GM23338 (cell line): ENCODE measurements around the gene DNAJA2. TPM values are rescaled to one million over a fixed set of nuclear protein-coding genes. Genes with fewer than 3 reads are reported as not detected.

Experiments
- ATAC-seq: fragments of 200-7000 bp; cut with Tn5 transposase; 3 replicates; pipeline ENCODE4 v1.9.1; 2020
- DNase-seq: peaks from one replicate; pipeline ENCODE4 v3.0.0-alpha.2; 2015; ENCODE audit warnings: low spot score
- H2AFZ ChIP-seq: fragments of 200-600 bp; sonication (generic); 2 replicates; pipeline ENCODE4 v1.8.0; 2016; ENCODE audit warnings: antibody characterized with exemption, mild to moderate bottlenecking, moderate library complexity
- H3F3A ChIP-seq: fragments of 200-600 bp; sonication (generic); replicated peaks from 2 replicates; pipeline ENCODE4 v1.8.0; 2017; ENCODE audit warnings: antibody characterized with exemption, mixed run types, low read depth
- H3K27ac ChIP-seq: fragments of 200-600 bp; sonication (generic); 2 replicates; pipeline ENCODE4 v1.6.1; 2016; ENCODE audit warnings: low read depth
- H3K27me3 ChIP-seq: fragments of 200-600 bp; sonication (generic); 2 replicates; pipeline ENCODE4 v1.8.0; 2016; ENCODE audit warnings: mild to moderate bottlenecking, mixed run types, moderate library complexity; ENCODE audit not compliant: insufficient read depth
- H3K36me3 ChIP-seq: fragments of 200-600 bp; sonication (generic); 2 replicates; pipeline ENCODE4 v1.8.0; 2016; ENCODE audit warnings: mild to moderate bottlenecking; ENCODE audit not compliant: insufficient read depth
- H3K4me1 ChIP-seq: fragments of 200-600 bp; sonication (generic); 2 replicates; pipeline ENCODE4 v1.8.0; 2016; ENCODE audit warnings: mild to moderate bottlenecking, moderate library complexity; ENCODE audit not compliant: insufficient read depth
- H3K4me2 ChIP-seq: fragments of 200-600 bp; sonication (generic); 2 replicates; pipeline ENCODE4 v1.7.1; 2017; ENCODE audit warnings: mixed run types
- H3K4me3 ChIP-seq: fragments of 200-600 bp; sonication (generic); 2 replicates; pipeline ENCODE4 v1.6.1; 2016; ENCODE audit warnings: mixed run types
- H3K79me2 ChIP-seq: fragments of 200-600 bp; sonication (generic); replicated peaks from 2 replicates; pipeline ENCODE4 v1.8.0; 2017; ENCODE audit warnings: mild to moderate bottlenecking; ENCODE audit not compliant: insufficient read depth
- H3K9me2 ChIP-seq: fragments of 200-600 bp; sonication (generic); 2 replicates; pipeline ENCODE4 v1.8.0; 2017; ENCODE audit not compliant: insufficient read depth
- H4K20me1 ChIP-seq: fragments of 200-600 bp; sonication (generic); replicated peaks from 2 replicates; pipeline ENCODE4 v1.8.0; 2017; ENCODE audit warnings: mild to moderate bottlenecking; ENCODE audit not compliant: insufficient read depth
- H3K27ac Mint-ChIP-seq: 2 replicates; pipeline ENCODE4 v1.8.0; 2020; ENCODE audit warnings: inconsistent platforms, mild to moderate bottlenecking, moderate library complexity, mixed read lengths
- H3K27me3 Mint-ChIP-seq: 3 replicates; pipeline ENCODE4 v1.8.0; 2022; ENCODE audit warnings: low read depth, mild to moderate bottlenecking, moderate library complexity, mixed read lengths, inconsistent platforms; ENCODE audit not compliant: insufficient read depth, poor library complexity
- H3K36me3 Mint-ChIP-seq: 3 replicates; pipeline ENCODE4 v1.8.0; 2021; ENCODE audit warnings: low read depth, mild to moderate bottlenecking, inconsistent platforms, moderate library complexity, mixed read lengths
- H3K4me1 Mint-ChIP-seq: 3 replicates; pipeline ENCODE4 v1.8.0; 2020; ENCODE audit warnings: mild to moderate bottlenecking, inconsistent platforms, mixed read lengths
- H3K4me3 Mint-ChIP-seq: 3 replicates; pipeline ENCODE4 v1.8.0; 2021; ENCODE audit warnings: moderate library complexity, mild to moderate bottlenecking, inconsistent platforms, mixed read lengths
- H3K9me3 Mint-ChIP-seq: 3 replicates; pipeline ENCODE4 v1.8.0; 2020; ENCODE audit warnings: moderate library complexity, mild to moderate bottlenecking, inconsistent platforms, mixed read lengths
- CREB1 ChIP-seq: fragments of 250-450 bp; sonication (Bioruptor Pico); IDR thresholded peaks from 2 replicates; pipeline ENCODE4 v1.5.0; 2020; ENCODE audit warnings: low read depth, mild to moderate bottlenecking, moderate library complexity
- CTCF ChIP-seq, 2 experiments: fragments of 200-600 bp in 1 of 2; sonication (generic) in 1 of 2; conservative IDR thresholded peaks; 2 replicates each; pipeline versions ENCODE4 v1.5.1 to v1.6.1; 2016 to 2017; ENCODE audit warnings: antibody characterized with exemption in 2 of 2, low read depth in 2 of 2, mild to moderate bottlenecking in 2 of 2, moderate library complexity in 1 of 2
- EZH2 ChIP-seq: fragments of 200-600 bp; sonication (generic); IDR thresholded peaks from one replicate; pipeline ENCODE4 v1.8.0; 2017; ENCODE audit warnings: antibody characterized with exemption, mild to moderate bottlenecking, low read depth; ENCODE audit not compliant: unreplicated experiment
- EZH2phosphoT487 ChIP-seq: fragments of 200-600 bp; sonication (generic); IDR thresholded peaks from one replicate; pipeline ENCODE4 v1.8.1; 2018; ENCODE audit warnings: antibody characterized with exemption; ENCODE audit not compliant: unreplicated experiment
- STAT1 ChIP-seq: IDR thresholded peaks from one replicate; pipeline ENCODE4 v1.6.1; 2016; ENCODE audit warnings: antibody characterized with exemption; ENCODE audit not compliant: unreplicated experiment
- ZNF331 ChIP-seq: fragments of 250-450 bp; sonication (Bioruptor Pico); IDR thresholded peaks from 2 replicates; pipeline ENCODE4 v1.5.0; 2020; ENCODE audit warnings: low read depth, mild to moderate bottlenecking, moderate library complexity
- polyA plus RNA-seq: library from polyadenylated mRNA; unstranded; fragments of >200 nt; fragmentation: Nextera tagmentation; extraction: Ambion mirVana; gene quantifications from 2 replicates; pipeline ENCODE4 v1.2.1, GENCODE V29; 2016
- total RNA-seq: library from RNA; depleted of rRNA; stranded (reverse); fragments of >200 nt; shearing (Covaris generic); gene quantifications from 2 replicates; pipeline ENCODE4 v1.2.3, GENCODE V29; 2014
- TF ChIP-seq, protein P1 (sequence below): IDR thresholded peaks from one replicate; pipeline ENCODE4 v1.6.1; 2018; ENCODE audit warnings: antibody characterized with exemption; ENCODE audit not compliant: unreplicated experiment

Gene DNAJA2
- total and polyA plus RNA-seq, 2 experiments from 2014 or later = 94.5 to 101 TPM

DNA sequence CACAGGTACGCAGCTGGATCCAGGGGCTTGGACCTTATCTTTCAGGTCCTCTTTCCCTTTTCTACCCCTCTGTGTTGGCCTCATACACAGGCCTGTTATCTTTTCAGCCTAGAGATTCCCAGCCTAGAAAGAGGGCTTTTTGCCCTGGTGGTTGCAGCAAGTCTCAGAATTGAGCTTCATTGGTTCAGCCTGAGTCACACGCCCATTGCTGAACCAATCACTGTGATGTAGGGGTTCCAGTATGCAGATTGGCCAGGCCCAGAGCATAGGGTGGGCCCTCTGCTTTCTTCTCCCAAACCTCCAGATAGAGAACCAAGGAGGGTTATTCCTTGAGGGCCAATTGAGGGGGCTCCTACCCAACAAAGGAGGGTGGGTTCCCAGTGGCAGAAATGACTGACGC, 56.5 kb downstream of the DNAJA2 start (continued):
- TF ChIP-seq CTCF (conservative IDR thresholded peaks at IDR 0.05; ENCODE audit: low read depth in 2 of 2) (no peak), STAT1 (no peak)
- TF ChIP-seq, protein P1, sequence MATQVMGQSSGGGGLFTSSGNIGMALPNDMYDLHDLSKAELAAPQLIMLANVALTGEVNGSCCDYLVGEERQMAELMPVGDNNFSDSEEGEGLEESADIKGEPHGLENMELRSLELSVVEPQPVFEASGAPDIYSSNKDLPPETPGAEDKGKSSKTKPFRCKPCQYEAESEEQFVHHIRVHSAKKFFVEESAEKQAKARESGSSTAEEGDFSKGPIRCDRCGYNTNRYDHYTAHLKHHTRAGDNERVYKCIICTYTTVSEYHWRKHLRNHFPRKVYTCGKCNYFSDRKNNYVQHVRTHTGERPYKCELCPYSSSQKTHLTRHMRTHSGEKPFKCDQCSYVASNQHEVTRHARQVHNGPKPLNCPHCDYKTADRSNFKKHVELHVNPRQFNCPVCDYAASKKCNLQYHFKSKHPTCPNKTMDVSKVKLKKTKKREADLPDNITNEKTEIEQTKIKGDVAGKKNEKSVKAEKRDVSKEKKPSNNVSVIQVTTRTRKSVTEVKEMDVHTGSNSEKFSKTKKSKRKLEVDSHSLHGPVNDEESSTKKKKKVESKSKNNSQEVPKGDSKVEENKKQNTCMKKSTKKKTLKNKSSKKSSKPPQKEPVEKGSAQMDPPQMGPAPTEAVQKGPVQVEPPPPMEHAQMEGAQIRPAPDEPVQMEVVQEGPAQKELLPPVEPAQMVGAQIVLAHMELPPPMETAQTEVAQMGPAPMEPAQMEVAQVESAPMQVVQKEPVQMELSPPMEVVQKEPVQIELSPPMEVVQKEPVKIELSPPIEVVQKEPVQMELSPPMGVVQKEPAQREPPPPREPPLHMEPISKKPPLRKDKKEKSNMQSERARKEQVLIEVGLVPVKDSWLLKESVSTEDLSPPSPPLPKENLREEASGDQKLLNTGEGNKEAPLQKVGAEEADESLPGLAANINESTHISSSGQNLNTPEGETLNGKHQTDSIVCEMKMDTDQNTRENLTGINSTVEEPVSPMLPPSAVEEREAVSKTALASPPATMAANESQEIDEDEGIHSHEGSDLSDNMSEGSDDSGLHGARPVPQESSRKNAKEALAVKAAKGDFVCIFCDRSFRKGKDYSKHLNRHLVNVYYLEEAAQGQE = no peak

GRCh38 chr16:46915483-46916025, 57.9 kb downstream of the DNAJA2 start:
- no peaks in the 10 kb centered on the region; the same call in 2 of the 3 replicates for H3K9me3 Mint-ChIP-seq
- H3K79me2 ChIP-seq = peaks cover 3% of the 10 kb centered on the region; the same call in 1 of the 2 replicates
- H3K4me3 Mint-ChIP-seq = no peak overlapping the region
- peaks cover 2% of the 10 kb centered on the region; the same call in 1 of the 3 replicates for H3K4me1 Mint-ChIP-seq
- peaks cover 27% of the 10 kb centered on the region for H3K36me3 ChIP-seq
- H3K9me2 ChIP-seq = no peaks in the 10 kb centered on the region
- H3K4me1 ChIP-seq = no peaks in the 10 kb centered on the region
- H4K20me1 ChIP-seq = peaks cover 4% of the 10 kb centered on the region
- no peak overlapping the region for H3K27ac Mint-ChIP-seq
- H2AFZ ChIP-seq = no peak overlapping the region
- no peak overlapping the region for H3K27ac ChIP-seq
- DNase-seq (no peak), ATAC-seq (no peak)
- no peaks in the 10 kb centered on the region for H3K27me3 ChIP-seq
- no peak overlapping the region for H3K4me3 ChIP-seq
- peaks cover 98% of the 10 kb centered on the region for H3K36me3 Mint-ChIP-seq
- peaks cover 26% of the 10 kb centered on the region for H3K27me3 Mint-ChIP-seq
- H3F3A ChIP-seq = peaks cover 10% of the 10 kb centered on the region; the same call in 1 of the 2 replicates
- H3K4me2 ChIP-seq = no peak overlapping the region
- TF ChIP-seq ZNF331 (CRISPR knock-in tag) (no peak), CREB1 (no peak), EZH2 (no peak), EZH2phosphoT487 (no peak)
